SK-N-MC (cell line): Measurements from ENCODE around the gene FAM111A.

Experiments
- EZH2 ChIP-seq: fragments of 200-600 bp; sonication (generic); IDR thresholded peaks from one replicate; pipeline ENCODE4 v1.6.1; 2017; ENCODE audit warnings: antibody characterized with exemption
- POLR2AphosphoS5 ChIP-seq: IDR thresholded peaks from 2 replicates; pipeline ENCODE4 v1.6.1; 2012; ENCODE audit warnings: mild to moderate bottlenecking, low read depth, low read length, borderline replicate concordance

- no peak for TF ChIP-seq EZH2
- TF ChIP-seq POLR2AphosphoS5 = no peak
Measured at GRCh38 chr11:59171508-59172322, 29.1 kb downstream of the FAM111A start, which contains the start of gene DTX4.
